Stomach (tissue), 9 donors: Measurements from ENCODE around the gene SUPT3H. TPM values are rescaled to one million over a fixed set of nuclear protein-coding genes. Genes with fewer than 3 reads are reported as not detected.

Experiments used
- DNase-seq, 2 donors: peaks; one replicate each; pipeline versions ENCODE4 v3.0.0 to v3.0.0-alpha.2; 2013 to 2019
- H3K27ac ChIP-seq, 5 donors: fragments of 200-600 bp in 4 of 5; sonication (generic) in 4 of 5; one replicate each; pipeline ENCODE4 v1.5.1; 2013 to 2019; ENCODE audit warnings: mild to moderate bottlenecking in 1 of 5, moderate library complexity in 1 of 5
- H3K27me3 ChIP-seq, 3 donors: fragments of 200-600 bp; sonication (generic); one replicate each; pipeline ENCODE4 v1.5.1; 2017 to 2019; ENCODE audit warnings: mixed run types in 1 of 3
- H3K36me3 ChIP-seq, 4 donors: fragments of 200-600 bp; sonication (generic); 1 replicate in 3 of 4; 2 replicates in 1 of 4; pipeline ENCODE4 v1.5.1; 2016 to 2019
- H3K4me1 ChIP-seq, 4 donors: fragments of 200-600 bp; sonication (generic); one replicate each; pipeline ENCODE4 v1.5.1; 2016 to 2019
- H3K4me3 ChIP-seq, 4 donors: fragments of 200-600 bp; sonication (generic) in 3 of 4; one replicate each; pipeline ENCODE4 v1.5.1; 2016 to 2019; ENCODE audit warnings: mild to moderate bottlenecking in 1 of 4
- H3K9me3 ChIP-seq, 4 donors: fragments of 200-600 bp; sonication (generic); one replicate each; pipeline ENCODE4 v1.5.1; 2016 to 2019
- CTCF ChIP-seq, 7 experiments: fragments of 450-650 bp in 4 of 7; fragments of 200-600 bp in 3 of 7; sonication (generic) in 3 of 7; IDR thresholded peaks; one replicate each; pipeline ENCODE4 v1.5.1; 2016 to 2019; ENCODE audit warnings: antibody characterized with exemption in 7 of 7, control low read depth in 2 of 7, mild to moderate bottlenecking in 1 of 7
- EP300 ChIP-seq: sonication (generic); formaldehyde crosslinking; IDR thresholded peaks from one replicate; pipeline ENCODE4 v1.6.1; 2017; ENCODE audit warnings: antibody characterized with exemption
- POLR2A ChIP-seq, 4 donors: fragments of 450-650 bp; IDR thresholded peaks; one replicate each; pipeline ENCODE4 v1.6.1; 2016; ENCODE audit warnings: antibody characterized with exemption in 4 of 4, control low read depth in 2 of 4, mild to moderate bottlenecking in 1 of 4, moderate library complexity in 1 of 4
- POLR2AphosphoS5 ChIP-seq, 3 donors: sonication (generic); formaldehyde crosslinking; IDR thresholded peaks; one replicate each; pipeline ENCODE4 v1.6.1; 2016; ENCODE audit warnings: antibody characterized with exemption in 3 of 3
- WGBS, 5 donors: extraction: QIAGEN DNeasy Blood & Tissue Kit in 3 of 5; methylation state at CpG; one replicate each; pipeline versions ENCODE4 v1.1.5 to v1.1.7; 2013 to 2018; 5-methylcytosine and 5-hydroxymethylcytosine counted together
- intact Hi-C: fragments of 100-400 bp; cut with DNase I; formaldehyde crosslinking; loops from one replicate; pipeline ENCODE4 v1.15.1; 2023; ENCODE audit warnings: low total_unique reads
- polyA plus RNA-seq, 3 donors: library from polyadenylated mRNA; stranded (reverse); fragments of 200-250 nt; gene quantifications; one replicate each; pipeline ENCODE4 v1.2.3, GENCODE V29; 2013
- total RNA-seq, 5 donors: library from RNA; depleted of rRNA; stranded (reverse); fragments of >200 nt; gene quantifications; one replicate each; pipeline versions ENCODE4 v1.1.0 to v1.2.3, GENCODE V29; 2014 to 2016
- donor health status: healthy with polysubstance abuse.
- donor health status: Bipolar disorder and iron deficiency.
- donor health status: healthy.

The SUPT3H gene
- total and polyA plus RNA-seq, 8 donors: 0.29 to 16.2 (median 4.0) TPM; not detected in 1

GRCh38 chr6:45038226-45038625 is 339.5 kb downstream of the SUPT3H start:
- Histone ChIP-seq H3K4me1 (no peaks in the 10 kb centered on the region), H3K27me3 (no peaks in the 10 kb centered on the region), H3K9me3 (no peaks in the 10 kb centered on the region), H3K4me3 (no peak overlapping the region), H3K36me3 (no peaks in the 10 kb centered on the region), H3K27ac (no peak overlapping the region)
- DNase-seq: no peak
- intact Hi-C loops: no loop called here
- 70 to 81% (median 79%) methylated on average over 1 of the region's 1 CpG for WGBS, 5 donors
- no peak for TF ChIP-seq POLR2AphosphoS5 (IDR thresholded peaks at IDR 0.05)
- no peak for TF ChIP-seq CTCF (IDR thresholded peaks at IDR 0.05)
- no peak for TF ChIP-seq EP300
- TF ChIP-seq POLR2A (IDR thresholded peaks at IDR 0.05): no peak

- TF ChIP-seq CTCF (IDR thresholded peaks at IDR 0.05) (no peak), POLR2AphosphoS5 (IDR thresholded peaks at IDR 0.05) (no peak), EP300 (no peak), POLR2A (IDR thresholded peaks at IDR 0.05) (no peak)
- 85 to 97% (median 93%) methylated on average over 3 of the region's 3 CpGs for WGBS, 5 donors
- Histone ChIP-seq H3K9me3 (no peaks in the 10 kb centered on the region), H3K27me3 (no peaks in the 10 kb centered on the region), H3K36me3 (no peaks in the 10 kb centered on the region), H3K27ac (no peak overlapping the region), H3K4me1 (no peaks in the 10 kb centered on the region), H3K4me3 (no peak overlapping the region)
- intact Hi-C loops: no loop called here
- no peak for DNase-seq
Measured at GRCh38 chr6:45036103-45036502, 341.6 kb downstream of the SUPT3H start.

GRCh38 chr6:45032426-45032825 is 345.3 kb downstream of the SUPT3H start:
- H3K4me3 ChIP-seq: no peak overlapping the region
- no peak overlapping the region for H3K27ac ChIP-seq
- no peaks in the 10 kb centered on the region for H3K4me1 ChIP-seq
- 94 to 100% (median 96%) methylated on average over 2 of the region's 2 CpGs for WGBS, 5 donors
- intact Hi-C loops: no loop called here
- no peak for DNase-seq
- no peaks in the 10 kb centered on the region for H3K27me3 ChIP-seq
- no peaks in the 10 kb centered on the region for H3K36me3 ChIP-seq
- peaks cover 0 to 10% (median under 1%) of the 10 kb centered on the region in 4 donors for H3K9me3 ChIP-seq
- TF ChIP-seq POLR2A (IDR thresholded peaks at IDR 0.05) (no peak), POLR2AphosphoS5 (IDR thresholded peaks at IDR 0.05) (no peak), EP300 (no peak), CTCF (IDR thresholded peaks at IDR 0.05) (no peak)

- TF ChIP-seq POLR2A (IDR thresholded peaks at IDR 0.05): no peak
- TF ChIP-seq POLR2AphosphoS5 (IDR thresholded peaks at IDR 0.05): no peak
- Histone ChIP-seq H3K4me1 (no peaks in the 10 kb centered on the region), H3K4me3 (no peak overlapping the region), H3K27ac (no peak overlapping the region), H3K9me3 (peaks cover 0 to 18% (median 4%) of the 10 kb centered on the region in 4 donors), H3K36me3 (no peaks in the 10 kb centered on the region), H3K27me3 (no peaks in the 10 kb centered on the region)
- DNase-seq: no peak
- 92 to 100% (median 96%) methylated on average over 1 of the region's 1 CpG for WGBS, 5 donors
- intact Hi-C loops: no loop called here
Measured at GRCh38 chr6:45031601-45032000, 346.1 kb downstream of the SUPT3H start.

GRCh38 chr6:45027126-45027525 is 350.6 kb downstream of the SUPT3H start:
- TF ChIP-seq POLR2AphosphoS5 (IDR thresholded peaks at IDR 0.05) (no peak), POLR2A (IDR thresholded peaks at IDR 0.05) (no peak), EP300 (no peak), CTCF (IDR thresholded peaks at IDR 0.05) (no peak)
- no peak overlapping the region for H3K4me3 ChIP-seq
- intact Hi-C loops: no loop called here

More at GRCh38 chr6:45027126-45027525, 350.6 kb downstream of the SUPT3H start:
- Histone ChIP-seq H3K9me3 (peaks cover 0 to 22% (median 4%) of the 10 kb centered on the region in 4 donors), H3K27ac (no peak overlapping the region), H3K27me3 (no peaks in the 10 kb centered on the region), H3K4me1 (no peaks in the 10 kb centered on the region), H3K36me3 (no peaks in the 10 kb centered on the region)
- WGBS, 5 donors: 78 to 94% (median 88%) methylated on average over 4 of the region's 4 CpGs
- no peak for DNase-seq
